ACHN (cell line): ENCODE results near the gene CCT6A.
"Not testable (repeated sequence)": the region's sequence is repeated elsewhere in the genome, so short reads cannot be mapped to it uniquely, and the experiment has no call there.

ENCODE experiments used
- DNase-seq: peaks from one replicate; pipeline ENCODE4 v3.0.0-alpha.2; 2015
- in situ Hi-C: cut with HindIII; loops from 2 replicates; pipeline ENCODE4 v1.10.0; 2017; ENCODE audit warnings: low sequenced_read_pairs, low pct_ligation_motif_present, low pct_unique_long_range_greater_than_20kb

Gene CCT6A

DNA sequence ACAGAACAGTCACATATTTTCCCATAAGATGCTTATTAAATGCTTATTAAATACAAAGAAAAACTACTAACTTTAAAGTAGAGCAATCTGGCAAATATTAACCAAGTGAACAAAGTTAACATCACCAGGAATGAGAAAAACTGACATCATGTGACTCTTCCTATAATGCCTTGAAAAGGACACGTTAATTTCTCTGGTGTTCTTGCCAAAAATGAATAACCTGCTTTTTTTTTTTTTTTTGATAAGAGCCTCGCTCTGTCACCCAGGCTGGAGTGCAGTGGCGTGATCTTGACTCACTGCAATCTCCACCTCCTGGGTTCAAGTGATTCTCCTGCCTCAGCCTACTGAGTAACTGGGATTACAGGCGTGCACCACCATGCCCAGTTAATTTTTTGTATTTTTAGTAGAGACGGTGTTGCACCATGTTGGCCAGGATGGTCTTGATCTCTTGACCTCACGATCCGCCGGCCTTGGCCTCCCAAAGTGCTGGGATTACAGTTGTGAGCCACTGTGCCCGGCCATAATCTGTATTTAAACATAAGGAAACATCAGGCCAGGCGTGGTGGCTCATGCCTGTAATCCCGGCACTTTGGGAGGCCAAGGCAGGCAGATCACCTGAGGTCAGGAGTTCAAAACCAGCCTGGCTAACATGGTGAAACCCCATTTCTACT, 4.0 kb upstream of the CCT6A start:
- peak; percentile 85 for DNase-seq
- in situ Hi-C loops: not testable (repeated sequence)

- in situ Hi-C loops: no loop called here
Observed at GRCh38 chr7:56048245-56048644, 3.3 kb upstream of the CCT6A start.

DNA sequence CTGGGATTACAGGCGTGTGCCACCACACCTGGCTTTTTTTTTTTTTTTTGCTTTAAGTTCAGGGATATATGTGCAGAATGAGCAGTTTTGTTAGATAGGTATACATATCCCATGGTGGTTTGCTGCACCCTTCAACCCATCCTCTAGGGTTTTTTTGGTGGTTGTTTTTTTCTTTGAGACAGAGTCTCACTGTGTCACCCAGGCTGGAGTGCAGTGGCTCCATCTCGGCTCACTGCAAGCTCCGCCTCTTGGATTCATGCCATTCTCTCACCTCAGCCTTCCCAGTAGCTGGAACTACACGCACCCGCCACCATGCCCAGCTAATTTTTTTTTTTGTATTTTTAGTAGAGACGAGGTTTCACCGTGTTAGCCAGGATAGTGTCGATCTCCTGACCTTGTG, 2.8 kb upstream of the CCT6A start:
- DNase-seq, in situ Hi-C loops: not testable (repeated sequence)

More at GRCh38 chr7:56048245-56048644, 3.3 kb upstream of the CCT6A start:
- no peak for DNase-seq

- in situ Hi-C loops: no loop called here
Observed at GRCh38 chr7:56051053-56051338, 569 bp upstream of the CCT6A start.

GRCh38 chr7:56053379-56053778, 1.8 kb downstream of the CCT6A start:
- in situ Hi-C loops: no loop called here
- no peak for DNase-seq

More at GRCh38 chr7:56051053-56051338, 569 bp upstream of the CCT6A start:
- DNase-seq: no peak

DNA sequence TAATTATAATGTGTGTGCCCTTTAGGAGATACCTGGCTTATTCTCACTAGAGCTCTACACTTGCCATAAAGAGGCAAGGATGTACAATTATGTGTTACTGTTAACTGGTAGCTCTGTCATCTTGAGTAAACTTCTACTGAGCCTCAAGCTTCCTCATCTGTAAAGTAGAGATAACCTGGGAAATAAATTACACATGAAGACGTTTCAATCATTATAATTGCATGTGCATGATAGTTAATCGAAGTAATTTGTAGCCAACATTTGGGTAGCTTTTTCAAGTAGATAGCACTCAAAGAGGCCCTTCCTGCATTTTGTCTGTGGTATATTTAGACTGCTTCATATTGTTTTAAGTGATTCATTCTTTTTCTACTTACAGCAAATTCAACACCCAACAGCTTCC, 2.4 kb downstream of the CCT6A start:
- no peak for DNase-seq
- in situ Hi-C loops: no loop called here

DNA sequence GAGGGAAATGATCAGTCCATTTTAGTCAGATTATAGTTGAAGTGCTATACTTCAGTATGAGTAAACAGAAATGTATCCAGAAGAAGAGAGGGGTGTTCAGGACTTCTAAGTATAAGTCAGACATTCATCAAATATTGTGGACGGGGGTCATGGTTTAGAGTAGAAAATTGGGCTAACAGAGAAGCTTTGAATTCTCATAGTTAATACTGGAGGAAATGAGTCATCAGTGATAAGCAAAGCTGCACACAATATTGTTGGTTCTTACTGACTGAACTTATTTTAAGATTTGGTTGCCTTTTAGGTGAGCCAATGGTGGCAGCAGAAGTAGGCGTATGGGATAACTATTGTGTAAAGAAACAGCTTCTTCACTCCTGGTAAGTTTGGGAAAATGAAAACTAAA, 10.8 kb downstream of the CCT6A start:
- DNase-seq: peak; percentile 66
- in situ Hi-C loops: no loop called here

GRCh38 chr7:56063500-56063881, 11.9 kb downstream of the CCT6A start:
- DNase-seq: no peak
- in situ Hi-C loops: no loop called here

DNA sequence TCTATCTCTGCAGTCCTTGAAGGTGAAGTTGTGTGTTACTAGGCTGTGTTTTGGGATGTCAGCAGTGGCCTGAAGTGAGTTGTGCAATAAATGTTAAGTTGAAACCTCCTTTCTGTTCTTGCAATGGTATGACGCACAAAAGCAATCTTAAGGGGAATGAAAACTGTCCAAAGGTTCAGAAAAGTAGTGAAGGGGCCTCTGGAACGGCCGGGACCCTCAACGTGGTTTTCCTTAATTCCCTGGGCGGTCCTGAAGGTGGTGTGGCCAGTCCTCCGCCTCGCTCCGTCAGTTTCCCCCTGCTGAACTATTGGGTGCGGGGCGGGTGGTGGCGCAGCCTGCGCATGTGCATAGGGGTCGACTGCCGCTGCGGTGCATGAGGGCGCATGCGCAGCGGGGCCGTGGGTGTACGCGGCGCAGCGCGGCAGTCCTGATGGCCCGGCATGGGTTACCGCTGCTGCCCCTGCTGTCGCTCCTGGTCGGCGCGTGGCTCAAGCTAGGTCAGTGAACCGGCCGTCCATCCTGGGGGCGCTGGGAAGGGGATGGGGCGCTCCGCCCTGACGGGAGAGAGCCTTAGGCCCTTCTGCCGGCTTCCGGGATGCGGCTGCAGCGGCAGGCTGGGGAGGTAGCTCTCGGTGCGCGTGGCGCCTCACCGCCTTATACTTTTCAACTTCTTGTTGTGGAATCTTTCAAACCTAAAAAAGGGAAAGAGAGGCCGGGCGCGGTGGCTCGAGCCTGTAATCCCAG, 12.5 kb downstream of the CCT6A start, which contains the start of gene SUMF2:
SUMF2 (plus strand) TSS at position 405 of the 744 bp plus-strand sequence; CDS start at position 431, 26 bp downstream.
- peak; percentile 96 for DNase-seq
- in situ Hi-C loops: no loop called here

- in situ Hi-C loops, DNase-seq: not testable (repeated sequence)
Observed at GRCh38 chr7:56066376-56066775, 14.8 kb downstream of the CCT6A start.

DNA sequence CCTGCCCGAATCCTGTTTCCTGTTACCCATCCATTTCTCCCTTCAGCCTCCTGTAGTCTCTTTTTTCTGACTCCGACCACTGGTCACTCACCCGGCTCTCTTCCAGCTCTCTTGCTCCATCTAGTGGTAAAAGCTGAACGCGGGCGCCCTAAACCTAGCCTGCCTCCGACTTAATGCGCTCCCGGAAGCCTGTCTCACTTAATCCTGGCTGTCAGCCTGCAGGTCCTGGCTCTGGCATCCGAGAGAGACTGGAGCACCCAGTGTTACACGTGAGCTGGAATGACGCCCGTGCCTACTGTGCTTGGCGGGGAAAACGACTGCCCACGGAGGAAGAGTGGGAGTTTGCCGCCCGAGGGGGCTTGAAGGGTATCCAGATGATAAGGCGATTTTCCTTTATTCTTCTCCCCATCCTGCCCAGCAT, 22.8 kb downstream of the CCT6A start:
- in situ Hi-C loops: no loop called here
- DNase-seq: peak; percentile 92

GRCh38 chr7:56077681-56078080, 26.1 kb downstream of the CCT6A start:
- no peak for DNase-seq
- in situ Hi-C loops: no loop called here

DNA sequence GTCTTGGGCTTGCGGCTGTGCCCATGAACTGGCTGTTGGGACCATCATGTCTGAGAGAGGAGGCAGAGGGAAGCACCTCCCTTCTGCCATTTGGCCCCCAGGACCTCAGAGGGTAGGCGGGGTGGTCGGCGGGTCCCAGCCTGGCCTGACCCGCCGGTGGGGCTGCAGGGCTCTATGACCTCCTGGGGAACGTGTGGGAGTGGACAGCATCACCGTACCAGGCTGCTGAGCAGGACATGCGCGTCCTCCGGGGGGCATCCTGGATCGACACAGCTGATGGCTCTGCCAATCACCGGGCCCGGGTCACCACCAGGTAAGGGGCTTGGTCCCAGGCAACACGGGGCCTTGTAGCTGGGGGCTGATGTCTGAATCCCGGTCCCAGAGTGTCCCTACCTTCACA, 26.6 kb downstream of the CCT6A start:
- DNase-seq: no peak
- in situ Hi-C loops: no loop called here

DNA sequence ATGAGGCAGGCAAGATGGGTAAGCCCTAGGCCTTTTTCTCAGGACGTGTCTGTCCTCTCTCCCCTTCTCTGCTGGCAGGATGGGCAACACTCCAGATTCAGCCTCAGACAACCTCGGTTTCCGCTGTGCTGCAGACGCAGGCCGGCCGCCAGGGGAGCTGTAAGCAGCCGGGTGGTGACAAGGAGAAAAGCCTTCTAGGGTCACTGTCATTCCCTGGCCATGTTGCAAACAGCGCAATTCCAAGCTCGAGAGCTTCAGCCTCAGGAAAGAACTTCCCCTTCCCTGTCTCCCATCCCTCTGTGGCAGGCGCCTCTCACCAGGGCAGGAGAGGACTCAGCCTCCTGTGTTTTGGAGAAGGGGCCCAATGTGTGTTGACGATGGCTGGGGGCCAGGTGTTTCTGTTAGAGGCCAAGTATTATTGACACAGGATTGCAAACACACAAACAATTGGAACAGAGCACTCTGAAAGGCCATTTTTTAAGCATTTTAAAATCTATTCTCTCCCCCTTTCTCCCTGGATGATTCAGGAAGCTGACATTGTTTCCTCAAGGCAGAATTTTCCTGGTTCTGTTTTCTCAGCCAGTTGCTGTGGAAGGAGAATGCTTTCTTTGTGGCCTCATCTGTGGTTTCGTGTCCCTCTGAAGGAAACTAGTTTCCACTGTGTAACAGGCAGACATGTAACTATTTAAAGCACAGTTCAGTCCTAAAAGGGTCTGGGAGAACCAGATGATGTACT, 28.1 kb downstream of the CCT6A start:
- DNase-seq: no peak
- in situ Hi-C loops: no loop called here

DNA sequence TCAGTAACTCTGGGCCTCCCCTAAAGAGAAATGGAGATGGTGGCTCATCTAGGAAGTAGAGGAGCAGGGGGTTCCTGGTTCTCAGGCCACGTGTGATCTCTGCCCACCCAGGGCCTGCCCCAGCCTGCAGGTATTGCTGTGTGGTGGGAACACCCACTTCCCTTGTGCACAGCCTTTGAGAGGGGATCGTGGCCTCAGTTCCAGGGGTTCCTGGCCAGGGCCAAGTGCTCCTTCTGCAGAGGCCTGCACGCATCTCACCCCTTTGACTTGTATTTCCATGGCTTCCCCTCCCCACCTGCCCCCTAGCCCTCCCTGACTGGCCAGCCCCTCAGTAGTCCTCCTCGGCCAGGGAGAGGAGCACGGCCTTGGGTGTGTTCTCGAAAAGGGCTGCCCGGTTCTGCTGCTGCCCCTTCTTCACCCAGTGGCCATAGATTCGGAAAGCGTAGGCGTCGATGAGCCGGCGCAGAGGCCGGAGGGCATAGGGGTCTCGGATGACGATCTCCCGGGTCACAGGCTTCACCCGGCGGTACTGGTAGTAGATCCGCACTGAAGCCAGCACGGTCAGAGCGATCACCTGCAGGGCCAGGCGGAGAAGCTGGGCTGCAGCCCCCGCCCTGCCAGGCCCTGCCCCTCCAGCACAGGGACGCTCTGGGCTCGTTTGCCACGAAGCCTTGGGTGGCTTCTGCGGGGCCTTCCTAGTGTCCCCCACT, 29.3 kb downstream of the CCT6A start:
- in situ Hi-C loops, DNase-seq: not testable (repeated sequence)

DNA sequence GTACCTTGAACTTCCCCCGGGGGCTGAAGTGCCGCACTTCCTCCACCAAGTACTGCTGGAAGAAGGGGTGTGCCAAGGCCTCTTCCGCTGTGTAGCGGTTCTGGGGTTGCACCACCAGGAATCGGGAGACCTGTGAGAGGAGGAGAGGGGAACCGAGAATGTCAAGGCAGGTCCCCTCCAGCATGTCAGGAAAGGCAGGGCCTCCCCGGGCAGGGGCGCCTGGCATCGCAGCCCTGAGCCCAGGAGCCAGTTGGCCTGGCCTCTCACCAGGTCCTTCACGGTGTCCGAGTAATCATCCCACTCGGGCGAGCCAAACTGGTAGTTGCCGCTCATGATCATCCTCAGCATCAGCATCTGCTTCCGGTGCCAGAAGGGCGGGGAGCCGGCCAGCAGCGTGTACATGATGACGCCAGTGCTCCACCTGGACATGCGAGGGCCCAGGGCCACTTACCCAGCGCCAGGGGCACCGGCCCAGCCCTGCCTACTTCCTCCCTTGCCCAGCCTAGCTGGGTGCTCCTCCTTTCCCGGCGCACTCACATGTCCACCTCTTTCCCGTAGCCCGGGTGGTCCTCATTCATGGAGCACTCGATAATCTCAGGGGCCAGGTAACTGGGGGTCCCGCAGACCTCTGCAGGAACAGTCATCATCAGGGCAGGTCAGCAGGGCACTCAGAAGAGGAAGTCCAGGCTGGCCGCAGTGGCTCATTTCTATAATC, 30.2 kb downstream of the CCT6A start:
- DNase-seq: no peak
- in situ Hi-C loops: no loop called here

DNA sequence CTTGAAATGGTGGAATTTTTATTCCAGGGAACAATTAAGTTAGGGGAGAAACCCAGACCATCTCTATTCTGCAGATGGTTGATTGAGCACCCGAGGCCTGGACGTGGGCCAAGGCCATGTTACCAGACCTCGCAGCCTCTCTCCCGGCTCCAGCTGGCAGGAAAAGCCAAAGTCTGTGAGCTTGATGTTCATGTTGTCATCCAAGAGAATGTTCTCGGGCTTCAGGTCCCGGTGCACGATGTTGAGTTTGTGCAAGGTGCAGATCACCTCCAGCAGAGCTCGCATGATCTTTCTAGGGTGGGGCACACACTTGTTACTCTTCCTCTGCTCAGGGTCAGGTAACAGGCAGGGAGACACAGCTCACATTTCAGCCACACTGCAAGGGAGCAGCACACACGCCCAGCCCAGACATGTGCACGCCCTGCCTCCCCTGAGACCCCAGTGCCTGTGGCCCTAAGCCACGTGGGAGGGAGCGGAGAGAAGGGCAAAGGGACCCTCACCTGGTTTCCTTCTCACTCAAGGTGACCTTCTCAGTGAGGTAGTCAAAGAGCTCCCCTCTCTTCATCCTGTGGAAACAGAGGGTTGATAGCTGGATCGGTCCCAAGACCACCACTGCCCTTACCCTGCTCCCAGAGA, 31.7 kb downstream of the CCT6A start:
- no peak for DNase-seq
- in situ Hi-C loops: no loop called here

- in situ Hi-C loops: no loop called here
- no peak for DNase-seq
Observed at GRCh38 chr7:56086761-56087160, 35.2 kb downstream of the CCT6A start.
